GM18868 (cell line): ENCODE measurements around the gene NHSL2.

ENCODE experiments used
- ATAC-seq: cut with Tn5 transposase; IDR thresholded peaks from one replicate; pipeline ENCODE4 v1.9.1; 2021; ENCODE audit warnings: mild to moderate bottlenecking, moderate library complexity; ENCODE audit not compliant: unreplicated experiment

NHSL2 gene

DNA sequence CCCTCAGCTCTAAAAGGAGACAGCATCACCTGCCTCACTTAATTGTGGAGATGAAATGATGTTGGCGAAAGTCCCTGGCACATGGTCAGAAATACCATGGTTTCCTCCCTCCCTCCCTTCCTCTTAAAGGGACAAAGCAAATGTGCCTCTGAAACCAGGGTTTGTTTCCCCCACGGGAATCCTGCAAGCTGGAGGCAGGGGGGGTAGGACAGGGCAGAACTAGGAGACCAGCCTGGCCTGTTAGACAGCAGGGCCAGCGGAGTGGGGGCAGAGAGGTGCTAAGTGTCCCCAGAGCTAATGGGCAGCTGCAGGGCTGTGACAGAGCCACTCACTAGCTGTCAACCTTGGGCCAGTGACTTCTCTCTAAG is 215.4 kb downstream of the NHSL2 start:
- no peak for ATAC-seq

DNA sequence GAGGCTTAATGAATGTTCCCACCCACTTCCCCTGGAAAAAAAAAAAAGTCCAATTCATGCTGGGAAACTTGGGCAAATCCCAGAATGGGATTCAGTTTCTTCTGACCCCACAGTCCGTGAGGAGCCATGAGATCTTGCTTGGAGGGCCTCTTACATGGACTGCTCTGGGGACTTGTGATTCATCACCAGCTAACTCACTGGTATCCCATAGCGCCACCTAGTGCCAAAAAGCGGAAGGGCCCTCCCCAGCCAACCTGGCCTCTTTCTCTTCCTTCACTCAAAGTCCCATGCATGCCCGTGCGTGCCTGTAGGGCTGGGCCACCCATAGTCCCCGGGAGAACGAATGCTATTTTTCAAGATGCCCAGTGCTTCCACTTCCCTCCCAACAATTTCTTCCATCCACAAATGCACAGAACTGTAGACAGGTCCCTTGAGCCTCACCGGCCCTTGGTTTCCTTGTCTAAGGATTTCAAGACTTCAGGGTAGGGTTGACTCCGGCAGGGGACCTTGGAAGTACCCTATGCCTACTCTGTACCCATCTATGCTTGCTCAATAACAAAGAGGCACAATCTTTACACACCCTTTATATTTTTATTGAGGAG is 216.0 kb downstream of the NHSL2 start:
- ATAC-seq = peak; percentile 62

DNA sequence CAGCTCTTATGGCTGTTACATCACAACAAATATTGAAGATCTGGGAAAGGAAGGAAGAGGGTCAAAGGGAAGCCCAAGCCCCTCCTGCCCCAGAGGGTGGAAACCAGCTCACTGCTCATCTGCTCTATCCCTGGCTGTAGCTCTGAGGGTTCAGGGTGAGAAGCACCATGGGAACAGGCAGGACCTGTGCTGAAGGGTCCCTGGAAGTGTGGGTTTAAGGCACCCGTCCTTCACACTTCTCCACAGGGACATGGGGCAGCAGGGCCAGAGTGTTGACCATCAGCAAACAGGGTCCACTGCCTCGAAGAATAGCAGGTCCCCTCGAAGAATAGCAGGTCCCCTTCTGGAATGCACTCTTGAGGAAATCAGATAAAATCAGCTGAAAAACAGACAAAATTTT is 216.7 kb downstream of the NHSL2 start:
- no peak for ATAC-seq

DNA sequence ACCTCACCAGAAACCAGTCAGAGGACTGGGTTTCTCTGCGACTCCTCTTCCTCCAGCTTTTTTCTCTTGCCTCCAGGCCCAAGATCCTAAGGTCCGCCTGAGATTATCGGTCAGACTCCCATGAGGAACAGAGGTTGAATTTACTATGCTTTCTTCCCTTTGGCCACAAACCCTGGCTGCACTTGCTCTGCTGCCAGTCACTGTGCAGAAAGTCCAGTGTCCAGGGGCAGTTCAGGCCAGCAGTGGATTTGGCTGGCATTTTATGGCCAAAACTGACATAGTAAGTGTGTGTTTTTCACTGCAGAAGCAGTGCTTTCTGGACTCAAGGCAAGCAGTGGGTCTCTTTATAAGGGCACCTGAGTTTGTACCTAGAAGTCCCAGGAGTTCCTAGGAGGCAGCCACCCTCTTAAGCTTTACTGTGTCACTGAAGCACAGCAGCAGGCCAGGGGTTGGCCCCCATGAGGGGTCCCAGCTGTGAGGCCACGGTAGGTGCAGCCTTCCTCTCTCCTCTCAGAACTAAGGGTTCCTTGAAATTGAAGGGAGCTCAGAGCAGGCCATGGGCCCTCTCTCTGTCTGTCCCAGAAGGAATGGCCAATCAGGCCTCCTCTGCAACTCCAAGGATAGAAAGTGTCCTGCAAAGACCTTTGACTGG is 217.7 kb downstream of the NHSL2 start:
- ATAC-seq = no peak

DNA sequence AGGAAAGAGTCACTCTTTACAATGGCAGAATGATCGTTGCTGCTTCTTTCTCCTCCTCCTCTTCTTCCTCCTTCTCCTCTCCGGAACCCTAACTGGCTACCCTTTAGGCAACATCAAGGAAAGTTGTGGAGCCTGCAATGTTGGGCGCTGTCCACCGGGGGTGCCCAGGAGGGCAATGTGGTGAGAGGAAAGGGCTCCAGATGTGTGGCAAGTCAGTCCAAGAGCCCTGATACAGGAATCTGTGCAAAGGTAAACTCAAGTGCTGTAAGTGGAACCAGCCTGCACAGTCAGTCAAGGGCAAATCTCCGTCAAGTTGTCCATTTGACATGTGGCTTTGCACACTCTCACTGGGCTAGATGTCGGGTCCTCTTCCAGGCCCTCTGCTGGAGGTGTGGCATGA is 218.2 kb downstream of the NHSL2 start:
- ATAC-seq = no peak

DNA sequence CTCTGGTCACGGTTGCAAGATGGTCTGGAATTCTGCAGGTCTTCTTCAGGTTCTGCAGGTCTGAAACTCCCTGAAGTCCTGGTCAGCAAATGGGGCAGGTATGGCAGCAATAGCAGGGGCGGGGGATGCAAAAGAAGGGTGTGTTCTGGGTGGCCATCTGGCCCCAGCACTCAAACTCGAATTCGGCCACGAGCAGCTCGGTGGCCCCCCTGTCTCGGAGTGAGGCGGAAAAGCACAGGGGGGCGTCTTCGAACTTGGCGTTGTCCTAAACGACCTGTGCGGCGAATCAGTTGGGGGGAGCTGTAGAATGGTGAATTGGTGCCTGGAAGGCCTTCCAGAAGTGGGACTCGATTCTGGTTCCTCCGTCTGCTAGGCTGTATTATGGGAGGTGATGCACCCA is 219.0 kb downstream of the NHSL2 start:
- no peak for ATAC-seq

DNA sequence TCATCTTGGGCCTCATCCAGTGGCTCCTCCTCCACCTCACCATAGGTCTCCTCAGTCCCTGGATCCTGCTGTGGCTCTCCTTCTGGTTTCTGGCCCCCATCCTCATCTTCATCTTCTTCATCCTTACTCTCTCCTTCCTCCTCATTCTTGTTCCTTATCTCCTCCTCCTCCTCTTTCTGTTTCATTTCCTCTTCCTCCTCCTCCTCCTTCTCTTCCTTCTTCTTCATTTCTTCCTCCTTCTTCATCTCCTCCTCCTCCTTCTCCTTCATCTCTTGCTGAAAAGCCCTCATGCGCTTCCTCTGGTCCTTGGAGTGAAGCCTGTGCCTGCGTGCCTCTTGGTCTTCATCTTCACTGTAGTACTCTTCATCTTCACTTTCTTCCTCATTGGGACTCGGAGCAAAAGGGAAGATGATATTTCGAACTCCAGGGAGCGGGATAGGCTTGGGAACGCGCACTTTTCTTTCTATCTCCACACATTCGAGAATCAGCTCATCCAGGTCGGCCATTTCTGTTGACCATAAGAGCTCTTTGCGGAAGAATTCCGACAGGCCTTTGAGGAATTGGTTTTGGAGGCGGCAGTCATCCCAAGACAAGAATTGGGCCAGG is 219.6 kb downstream of the NHSL2 start:
- no peak for ATAC-seq

DNA sequence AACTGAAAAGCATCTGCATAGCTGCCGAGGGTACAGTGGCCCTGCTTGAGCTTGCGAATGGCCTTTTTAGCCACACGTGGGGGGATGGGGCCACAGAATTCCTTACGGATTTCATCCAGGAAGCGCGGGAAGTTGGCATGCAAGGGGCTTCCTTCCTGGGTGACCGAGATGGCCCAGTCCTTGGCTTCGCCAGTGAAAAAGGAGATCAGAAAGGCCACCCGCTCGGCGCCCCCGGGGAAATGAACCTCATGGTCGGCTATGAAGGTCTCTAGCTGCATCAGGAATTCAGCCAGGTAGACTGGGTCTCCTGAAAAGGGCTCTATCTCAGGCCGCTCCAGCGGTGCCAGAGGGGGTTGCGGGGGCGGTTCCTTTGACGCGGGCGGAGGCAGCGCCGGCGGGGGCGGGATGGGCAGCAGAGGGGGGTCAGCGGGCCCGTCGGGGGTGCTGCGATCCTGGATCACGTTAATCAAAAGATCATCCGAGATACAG is 220.2 kb downstream of the NHSL2 start:
- ATAC-seq = no peak

DNA sequence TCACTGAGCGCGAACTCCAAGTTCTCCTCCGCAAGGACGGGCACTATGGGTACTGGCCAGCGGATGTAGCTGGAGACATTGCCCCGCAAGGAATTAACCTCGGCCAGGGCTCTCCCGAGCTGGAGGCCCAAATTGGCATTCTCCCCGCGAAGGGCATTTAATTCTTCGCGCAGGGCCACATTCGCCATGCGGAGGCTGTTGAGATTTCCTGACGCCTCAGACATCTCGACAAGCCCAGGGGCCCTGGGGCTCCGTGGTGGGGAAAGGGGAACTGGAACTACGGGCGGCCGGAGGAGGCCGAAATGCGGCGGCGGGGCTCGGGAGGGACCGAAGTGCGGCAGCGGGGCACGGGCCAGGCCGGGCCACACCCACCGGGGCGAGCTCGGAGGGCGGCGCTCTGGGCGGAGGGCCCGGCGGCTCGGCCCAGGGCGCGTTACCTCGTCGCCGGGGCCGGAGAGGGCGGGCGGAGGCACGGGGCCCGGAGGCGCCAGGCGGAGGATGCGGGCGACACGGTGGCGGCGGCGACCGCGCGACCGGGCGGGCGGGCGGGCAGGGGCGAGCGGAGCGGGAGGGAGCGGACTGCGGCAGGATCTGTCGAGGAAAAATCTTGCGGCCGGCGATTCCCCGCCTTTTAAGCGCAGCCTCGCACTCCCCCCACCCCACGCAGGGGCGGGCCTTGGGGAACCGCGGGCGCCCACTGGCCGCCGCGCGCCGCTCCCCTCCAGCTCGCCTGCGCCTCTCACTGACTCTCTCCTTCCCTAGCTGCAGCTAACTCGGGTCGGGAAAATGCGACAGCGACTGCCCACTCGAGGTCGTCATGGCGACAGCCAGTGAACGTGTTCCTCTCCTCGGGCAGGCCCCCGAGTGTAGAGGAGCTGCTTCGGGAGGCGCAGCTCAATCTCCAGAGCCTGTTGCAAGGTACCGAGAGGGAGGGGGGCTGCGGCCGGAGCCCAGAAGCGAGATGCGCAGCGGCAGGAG is 221.0 kb downstream of the NHSL2 start, which contains the start of gene RTL5:
Gene RTL5, minus strand, starts transcription at position 599 of the 978 bp plus-strand sequence.
- ATAC-seq = peak; percentile 67

DNA sequence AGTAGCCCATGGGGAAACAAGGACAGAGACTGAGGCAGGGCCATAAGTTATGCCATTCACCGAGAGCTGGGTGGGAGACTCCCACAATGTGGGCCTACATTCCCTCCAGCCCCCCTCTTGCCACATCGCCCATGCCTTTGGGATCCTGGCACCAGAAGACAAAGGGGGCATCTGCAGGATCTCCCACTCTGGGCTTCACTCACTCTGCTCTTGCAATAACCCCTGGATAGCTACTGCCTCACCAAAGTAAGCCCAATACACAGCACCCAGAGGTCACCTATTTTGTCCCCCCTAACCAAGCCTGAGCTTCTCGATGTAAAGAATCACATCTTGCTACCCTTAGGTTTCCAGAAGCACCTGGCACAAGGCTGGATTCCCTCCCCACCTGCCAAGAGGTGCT is 221.8 kb downstream of the NHSL2 start:
- ATAC-seq = no peak

DNA sequence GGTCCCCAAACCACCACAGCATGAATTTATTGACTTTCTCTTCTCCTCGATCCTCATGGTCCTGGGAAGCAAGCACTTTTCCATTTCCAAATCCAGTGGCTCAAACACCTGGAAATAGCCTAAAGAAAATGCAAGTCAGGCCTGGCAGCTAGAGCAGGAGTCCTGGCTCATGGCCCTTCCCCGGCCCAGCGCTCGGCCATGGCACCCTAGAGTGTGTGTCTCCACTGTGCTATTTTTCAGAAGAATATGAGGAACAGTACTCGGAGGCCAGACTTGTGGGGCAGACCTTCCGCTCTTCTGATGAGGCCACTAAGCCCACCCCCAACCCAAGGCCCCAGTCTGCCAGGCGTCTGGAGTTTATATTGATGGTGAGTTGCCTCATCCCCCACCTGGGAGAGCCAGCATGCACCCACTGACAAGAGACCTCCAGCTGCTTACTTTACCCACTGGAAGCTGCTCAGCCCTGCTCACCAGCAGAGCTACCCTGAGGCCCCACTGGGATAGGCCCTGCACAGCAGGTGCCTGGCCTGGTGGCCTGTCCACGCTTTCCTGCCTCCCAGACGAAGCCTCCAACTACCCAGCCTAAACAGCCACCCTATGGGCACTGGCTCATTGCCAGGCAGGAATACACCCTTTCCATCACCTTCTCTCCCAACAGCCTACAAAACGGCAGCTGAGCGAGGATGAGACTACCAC is 223.4 kb downstream of the NHSL2 start:
- ATAC-seq = no peak

DNA sequence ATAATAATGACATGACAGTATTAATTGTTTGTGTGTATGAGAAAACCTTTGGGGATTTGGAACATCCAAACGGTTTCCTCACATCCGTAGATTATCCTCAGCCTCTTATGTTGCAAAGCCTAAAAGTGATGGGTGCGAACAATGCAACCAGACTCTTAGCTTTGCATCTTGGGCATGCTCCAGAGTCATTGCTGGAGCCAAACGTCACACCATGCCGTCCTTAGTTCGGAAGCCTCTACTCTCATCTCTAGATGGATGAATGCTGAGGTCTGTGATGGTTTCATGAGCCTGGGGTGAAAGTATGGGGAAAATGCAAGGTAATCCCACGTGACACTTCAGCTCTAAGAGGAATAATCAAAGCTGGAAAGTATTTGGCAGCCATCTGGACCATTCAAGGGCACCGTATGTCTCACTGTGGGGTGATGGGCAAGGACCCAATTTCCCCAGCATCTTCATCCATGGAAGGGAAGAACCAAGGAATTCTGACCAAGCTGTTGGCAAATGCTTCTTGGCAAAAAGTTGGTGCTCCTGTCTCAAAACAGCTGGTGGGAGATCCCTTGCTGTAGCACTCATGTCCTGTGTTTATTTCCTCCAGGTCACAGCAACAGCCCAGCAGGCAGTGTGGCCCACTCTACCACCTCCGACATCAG is 227.3 kb downstream of the NHSL2 start:
- no peak for ATAC-seq

DNA sequence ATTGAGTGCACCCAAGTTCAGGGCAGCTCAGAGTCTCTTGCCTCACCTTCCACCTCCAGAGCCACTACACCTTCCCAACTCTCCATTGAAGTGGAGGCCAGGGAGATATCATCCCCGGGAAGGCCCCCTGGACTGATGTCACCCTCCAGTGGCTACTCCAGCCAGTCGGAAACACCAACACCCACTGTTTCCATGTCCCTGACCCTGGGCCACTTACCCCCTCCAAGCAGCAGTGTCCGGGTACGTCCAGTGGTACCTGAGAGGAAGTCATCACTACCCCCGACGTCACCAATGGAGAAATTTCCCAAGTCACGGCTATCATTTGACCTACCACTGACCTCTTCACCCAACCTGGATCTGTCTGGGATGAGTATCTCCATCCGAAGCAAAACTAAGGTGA is 228.9 kb downstream of the NHSL2 start:
- ATAC-seq = no peak

DNA sequence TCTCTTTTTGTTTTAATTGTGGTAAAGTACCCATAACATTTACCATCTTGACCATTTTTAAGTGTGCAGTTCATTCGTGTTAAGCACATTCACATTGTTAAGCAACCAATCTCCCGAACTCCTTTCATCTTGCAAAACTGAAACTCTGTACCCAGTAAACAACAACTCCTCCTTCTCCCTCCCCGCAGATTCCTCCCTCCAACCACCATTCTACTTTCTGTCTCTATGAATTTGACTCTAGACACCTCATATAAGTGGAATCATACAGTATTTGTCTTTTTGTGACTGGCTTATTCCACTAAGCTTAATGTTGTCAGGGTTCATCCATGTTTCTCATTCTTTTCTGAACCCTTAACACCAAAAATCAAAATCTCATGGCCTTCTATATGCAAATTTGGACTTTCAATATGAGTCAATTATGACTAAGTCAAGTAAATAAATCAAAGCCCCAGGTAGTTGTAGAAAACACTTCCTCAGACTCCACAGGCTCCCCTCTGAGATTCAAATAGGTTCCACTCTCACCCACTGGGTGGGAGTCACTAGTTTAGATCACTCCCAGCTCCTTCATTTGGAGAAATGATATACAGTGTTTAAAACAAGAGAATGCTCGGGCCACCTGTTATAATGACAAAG is 230.8 kb downstream of the NHSL2 start:
- ATAC-seq = peak; percentile 80

DNA sequence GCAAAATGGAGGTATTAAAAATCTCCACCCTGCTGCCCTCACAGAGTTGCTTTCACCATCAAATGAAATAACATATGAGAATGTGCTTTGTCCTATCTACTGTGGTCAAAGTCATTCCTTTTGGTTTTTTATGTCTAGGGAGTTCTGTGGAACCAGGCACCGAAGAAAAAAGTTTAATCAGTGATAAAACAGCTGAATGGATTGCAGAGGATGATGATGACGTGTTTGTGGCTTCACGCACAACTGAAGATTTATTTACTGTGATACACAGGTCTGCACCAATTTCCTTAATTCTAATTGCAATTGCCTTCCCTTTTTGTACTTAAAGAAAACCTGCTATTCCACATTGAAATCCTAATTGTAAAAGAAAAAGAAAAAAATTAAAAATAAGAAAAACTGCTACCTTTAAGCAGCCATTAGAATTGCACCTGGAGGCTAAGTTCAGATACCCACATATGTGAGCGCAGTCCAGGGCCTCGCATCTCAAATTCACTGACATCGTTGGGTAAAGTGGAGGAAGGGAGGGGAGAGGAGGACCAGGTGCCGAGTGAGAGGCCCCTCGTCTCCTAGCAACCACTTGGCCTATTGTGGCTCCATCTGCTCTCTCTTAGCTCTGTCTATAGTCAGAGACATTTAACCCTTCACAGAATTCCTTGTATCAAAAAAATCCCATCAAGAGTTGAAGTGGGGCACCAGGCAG is 231.6 kb downstream of the NHSL2 start:
- ATAC-seq = no peak

DNA sequence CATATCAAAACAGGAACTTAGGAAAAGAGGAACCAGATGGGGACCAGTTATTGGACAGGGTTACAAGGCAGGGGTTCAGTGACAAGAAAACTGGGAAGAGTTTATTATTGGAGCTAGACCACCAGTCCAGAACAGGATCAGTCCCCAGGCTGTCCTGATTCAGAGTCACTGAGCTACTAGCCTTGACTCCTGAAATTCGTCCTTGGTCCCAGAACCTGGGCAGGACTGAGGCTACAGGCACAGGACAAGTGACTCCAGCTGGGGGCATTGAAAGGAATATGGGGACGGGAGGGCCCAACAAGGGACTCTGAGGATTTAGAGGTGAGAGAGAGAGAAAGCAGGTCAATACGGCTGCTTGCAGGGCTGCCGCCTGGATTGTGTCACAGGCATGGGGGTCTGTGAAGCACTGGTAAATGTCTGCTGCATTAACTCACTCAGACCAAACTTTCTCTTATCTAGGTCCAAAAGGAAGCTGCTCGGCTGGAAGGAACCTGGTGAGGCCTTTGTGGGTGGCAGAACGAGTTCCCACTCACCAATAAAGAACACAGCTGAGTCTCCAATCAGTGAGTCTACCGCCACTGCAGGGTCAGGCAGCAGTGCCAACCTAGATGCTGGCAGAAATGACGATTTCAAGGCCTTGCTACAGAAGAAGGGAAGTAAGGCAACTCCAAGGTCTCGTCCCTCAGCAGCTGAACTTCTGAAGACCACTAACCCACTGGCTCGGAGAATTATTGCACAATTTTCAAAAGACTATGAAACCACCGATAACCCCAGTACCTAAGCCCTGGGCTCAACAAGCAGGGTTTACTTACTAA is 232.4 kb downstream of the NHSL2 start:
- ATAC-seq = no peak

DNA sequence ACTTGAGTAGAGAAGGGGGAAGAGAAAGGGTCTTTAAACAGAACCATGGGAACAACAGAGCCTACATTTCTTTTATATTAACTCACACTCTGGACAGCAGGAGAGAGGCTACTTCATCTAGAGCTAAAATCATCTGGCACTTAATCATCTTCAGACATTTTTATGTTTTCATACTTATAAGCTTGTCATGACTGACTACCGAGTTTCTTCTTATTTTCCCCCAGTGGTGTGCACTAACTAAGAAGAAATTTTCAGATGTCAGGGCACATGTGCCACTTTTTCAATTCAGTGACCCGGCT is 232.9 kb downstream of the NHSL2 start:
- no peak for ATAC-seq

DNA sequence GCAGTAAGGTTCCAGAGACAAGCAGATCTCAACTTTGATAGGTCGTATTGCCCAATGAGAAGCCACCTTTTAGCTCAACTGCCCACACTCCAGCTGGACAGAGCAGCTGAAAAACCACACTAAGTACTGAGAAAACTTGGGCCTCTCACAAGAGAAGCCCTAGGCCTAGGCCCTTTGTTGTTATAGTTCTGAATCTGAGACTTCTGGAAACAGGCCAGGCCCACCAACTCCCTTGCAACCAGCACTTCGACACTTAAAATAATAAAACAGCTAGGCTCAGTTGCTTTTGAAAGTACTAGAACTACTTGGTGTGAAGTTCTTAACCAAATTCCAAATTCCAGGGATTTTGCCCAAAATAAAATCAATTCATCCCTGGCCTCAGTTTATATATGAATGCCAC is 234.5 kb downstream of the NHSL2 start:
- no peak for ATAC-seq
